ENCODE results near the gene ANKH.
"Not testable (repeated sequence)": the region's sequence is repeated elsewhere in the genome, so short reads cannot be mapped to it uniquely, and the experiment has no call there.

Gene ANKH

GRCh38 chr5:14871214-14872069 is at the start of gene ANKH:
Gene ANKH (minus strand): TSS chr5:14871778. CDS start chr5:14871447, 331 bp downstream.
- DNase-seq: no peak

- no peak for DNase-seq
Observed at GRCh38 chr5:14920121-14920520, 48.5 kb upstream of the ANKH start.

GRCh38 chr5:14919106-14919505 is 47.5 kb upstream of the ANKH start:
- not testable (repeated sequence) for DNase-seq

GRCh38 chr5:14917719-14918118 is 46.1 kb upstream of the ANKH start:
- no peak for DNase-seq

GRCh38 chr5:14915291-14915952 is 43.8 kb upstream of the ANKH start:
- DNase-seq: no peak

- no peak for DNase-seq
Observed at GRCh38 chr5:14914623-14915260, 43.2 kb upstream of the ANKH start.

- no peak for DNase-seq
Observed at GRCh38 chr5:14914193-14914592, 42.6 kb upstream of the ANKH start.

- no peak for DNase-seq
Observed at GRCh38 chr5:14913096-14913495, 41.5 kb upstream of the ANKH start.

GRCh38 chr5:14912206-14912605 is 40.6 kb upstream of the ANKH start:
- DNase-seq: no peak

- no peak for DNase-seq
Observed at GRCh38 chr5:14909369-14909768, 37.8 kb upstream of the ANKH start.

- no peak for DNase-seq
Observed at GRCh38 chr5:14908172-14908571, 36.6 kb upstream of the ANKH start.

- DNase-seq: no peak
Observed at GRCh38 chr5:14906628-14907027, 35.0 kb upstream of the ANKH start.

- DNase-seq: no peak
Observed at GRCh38 chr5:14902826-14903560, 31.4 kb upstream of the ANKH start.

- no peak for DNase-seq
Observed at GRCh38 chr5:14901462-14902051, 30.0 kb upstream of the ANKH start.

GRCh38 chr5:14900693-14901461 is 29.3 kb upstream of the ANKH start:
- no peak for DNase-seq

GRCh38 chr5:14896131-14896530 is 24.6 kb upstream of the ANKH start:
- DNase-seq: no peak

- no peak for DNase-seq
Observed at GRCh38 chr5:14895301-14895700, 23.7 kb upstream of the ANKH start.

GRCh38 chr5:14894748-14895147 is 23.2 kb upstream of the ANKH start:
- no peak for DNase-seq

GRCh38 chr5:14893381-14893780 is 21.8 kb upstream of the ANKH start:
- no peak for DNase-seq

GRCh38 chr5:14890846-14891245 is 19.3 kb upstream of the ANKH start:
- no peak for DNase-seq

GRCh38 chr5:14884062-14884612 is 12.6 kb upstream of the ANKH start:
- no peak for DNase-seq
